GM12878 (cell line): Measurements from ENCODE around the gene ZNF501. TPM values are rescaled to one million over a fixed set of nuclear protein-coding genes. Genes with fewer than 3 reads are reported as not detected.

Source experiments
- ATAC-seq: fragments of 200-7000 bp; cut with Tn5 transposase; 3 replicates; pipeline ENCODE4 v1.9.1; 2020; ENCODE audit warnings: mild to moderate bottlenecking, moderate library complexity
- BruUV-seq: library from RNA; stranded (reverse); fragments of 400-500 nt; replicated peaks from 2 replicates; lab custom pipeline; 2021; lab: Mats Ljungman, UMichigan
- CTCF ChIA-PET: fragments of 300-600 bp; sonication (Branson Sonifier 250); formaldehyde crosslinking; extraction: SDS; loops from one replicate; lab custom pipeline; 2021; ENCODE audit warnings: inconsistent platforms; lab: Yijun Ruan, JAX
- POLR2A ChIA-PET: fragments of 350-600 bp; formaldehyde crosslinking; extraction: SDS; loops from one replicate; lab custom pipeline; 2021; ENCODE audit warnings: inconsistent platforms; lab: Charles Lee
- RAD21 ChIA-PET: fragments of 300-600 bp; sonication (Branson Sonifier 250); formaldehyde crosslinking; loops from one replicate; lab custom pipeline; 2023; ENCODE audit warnings: antibody characterized with exemption; ENCODE audit not compliant: unreplicated experiment; lab: Charles Lee
- SMC1A ChIA-PET: fragments of 300-600 bp; sonication (Branson Sonifier 250); formaldehyde crosslinking; loops from one replicate; lab custom pipeline; 2023; ENCODE audit not compliant: unreplicated experiment, uncharacterized antibody; lab: Charles Lee
- DNase-seq: peaks from one replicate; pipeline ENCODE4 v3.0.0-alpha.2; 2011; ENCODE audit warnings: low read depth, low spot score
- FAIRE-seq: peaks from 3 replicates; lab custom pipeline; 2011; peaks lifted over from hg19 to GRCh38; lab: Jason Lieb, UNC
- H2AFZ ChIP-seq: 2 replicates; pipeline ENCODE4 v1.6.0; 2011; ENCODE audit warnings: low read depth, low read length, control low read depth; ENCODE audit not compliant: control insufficient read depth
- H3K27ac ChIP-seq: 2 replicates; pipeline ENCODE4 v1.5.1; 2011; ENCODE audit warnings: control low read depth; ENCODE audit not compliant: control insufficient read depth, insufficient read depth
- H3K27me3 ChIP-seq, 2 experiments: replicated peaks in 1 of 2; 2 replicates each; pipeline versions ENCODE4 v1.6.0 to v1.6.1; 2011; ENCODE audit warnings: low read length in 1 of 2; ENCODE audit not compliant: control insufficient read depth in 2 of 2, insufficient read depth in 2 of 2
- H3K36me3 ChIP-seq, 2 experiments: 2 replicates each; pipeline ENCODE4 v1.5.1; 2011; ENCODE audit warnings: low read length in 1 of 2; ENCODE audit not compliant: control insufficient read depth in 2 of 2, insufficient read depth in 2 of 2
- H3K4me1 ChIP-seq: 2 replicates; pipeline ENCODE4 v1.6.1; 2011; ENCODE audit warnings: mild to moderate bottlenecking, low read length, moderate library complexity, mixed read lengths; ENCODE audit not compliant: control insufficient read depth, insufficient read depth
- H3K4me2 ChIP-seq: 2 replicates; pipeline ENCODE4 v1.6.0; 2011; ENCODE audit warnings: control low read depth; ENCODE audit not compliant: control insufficient read depth, insufficient read depth
- H3K4me3 ChIP-seq: fragments of 200-600 bp; sonication (generic); 2 replicates; pipeline ENCODE4 v1.5.1; 2016
- H3K79me2 ChIP-seq: 2 replicates; pipeline ENCODE4 v1.6.0; 2011; ENCODE audit warnings: low read length; ENCODE audit not compliant: control insufficient read depth, insufficient read depth
- H3K9ac ChIP-seq: 2 replicates; pipeline ENCODE4 v1.8.0; 2011; ENCODE audit warnings: low read length, control low read depth, mixed read lengths; ENCODE audit not compliant: control insufficient read depth, insufficient read depth
- H3K9me3 ChIP-seq: replicated peaks from 3 replicates; pipeline ENCODE4 v1.5.1; 2011; ENCODE audit warnings: mild to moderate bottlenecking, low read length; ENCODE audit not compliant: control insufficient read depth, insufficient read depth
- H4K20me1 ChIP-seq: 2 replicates; pipeline ENCODE4 v1.6.0; 2011; ENCODE audit not compliant: control insufficient read depth, insufficient read depth
- BCL11A ChIP-seq: IDR thresholded peaks from 2 replicates; pipeline ENCODE4 v1.6.1; 2011; ENCODE audit warnings: low read depth, low read length
- CHD2 ChIP-seq: IDR thresholded peaks from 2 replicates; pipeline ENCODE4 v1.6.1; 2011; ENCODE audit warnings: low read depth, low read length, improper control_type of control experiment, borderline replicate concordance
- CREB1 ChIP-seq: IDR thresholded peaks from 2 replicates; pipeline ENCODE4 v1.6.1; 2012; ENCODE audit warnings: low read depth, mild to moderate bottlenecking, inconsistent platforms
- EGR1 ChIP-seq, 2 experiments: IDR thresholded peaks; 1 replicate in 1 of 2; 2 replicates in 1 of 2; pipeline ENCODE4 v1.6.1; 2011 to 2012; ENCODE audit warnings: low read depth in 2 of 2, low read length in 2 of 2, borderline replicate concordance in 1 of 2, mild to moderate bottlenecking in 1 of 2, moderate library complexity in 1 of 2
- HCFC1 ChIP-seq: fragments of 150-350 bp; IDR thresholded peaks from 2 replicates; pipeline ENCODE4 v1.6.1; 2014; ENCODE audit warnings: low read length
- MXI1 ChIP-seq: fragments of 150-350 bp; IDR thresholded peaks from 2 replicates; pipeline ENCODE4 v1.6.1; 2011; ENCODE audit warnings: low read depth, mild to moderate bottlenecking, inconsistent platforms, low read length, improper control_type of control experiment
- POLR2A ChIP-seq: IDR thresholded peaks from 2 replicates; pipeline ENCODE4 v1.6.1; 2011; ENCODE audit warnings: low read depth, mild to moderate bottlenecking, low read length
- RELA ChIP-seq: fragments of 450-650 bp; IDR thresholded peaks from 2 replicates; pipeline ENCODE4 v1.8.0; 2014; ENCODE audit warnings: borderline replicate concordance; ENCODE audit not compliant: partially characterized antibody
- TAF1 ChIP-seq: IDR thresholded peaks from 2 replicates; pipeline ENCODE4 v1.6.1; 2011; ENCODE audit warnings: mild to moderate bottlenecking, low read depth, low read length, borderline replicate concordance
- TCF7 ChIP-seq: IDR thresholded peaks from 2 replicates; pipeline ENCODE4 v1.6.1; 2014; ENCODE audit warnings: antibody characterized with exemption, borderline replicate concordance
- YY1 ChIP-seq: IDR thresholded peaks from 2 replicates; pipeline ENCODE4 v1.6.1; 2011; ENCODE audit warnings: low read depth, mild to moderate bottlenecking, low read length
- ZNF207 ChIP-seq: fragments of 450-650 bp; IDR thresholded peaks from 2 replicates; pipeline ENCODE4 v1.6.1; 2014; ENCODE audit warnings: antibody characterized with exemption, mild to moderate bottlenecking, borderline replicate concordance
- ZNF24 ChIP-seq: fragments of 450-650 bp; IDR thresholded peaks from 2 replicates; pipeline ENCODE4 v1.6.1; 2017; ENCODE audit warnings: antibody characterized with exemption, mild to moderate bottlenecking
- ZNF384 ChIP-seq: IDR thresholded peaks from 2 replicates; pipeline ENCODE4 v1.6.1; 2012; ENCODE audit warnings: low read depth, mild to moderate bottlenecking, low read length, improper control_type of control experiment, borderline replicate concordance
- WGBS: methylation state at CpG from one replicate; pipeline ENCODE4 v1.1.6; 2016; ENCODE audit warnings: low lambda C conversion rate; ENCODE audit not compliant: insufficient replicate concordance, insufficient coverage; ENCODE audit errors: missing lambda C conversion rate; 5-methylcytosine and 5-hydroxymethylcytosine counted together
- in situ Hi-C: fragments of 300-500 bp; cut with MboI; formaldehyde crosslinking; loops from 9 replicates; pipeline ENCODE4 v1.14.3; 2018; ENCODE audit warnings: mixed read lengths
- intact Hi-C: fragments of 100-400 bp; cut with micrococcal nuclease; formaldehyde crosslinking; loops from one replicate; pipeline ENCODE4 v1.14.2; 2022; ENCODE audit not compliant: unreplicated experiment
- polyA plus RNA-seq, 11 experiments: library from polyadenylated mRNA; depleted of rRNA in 4 of 11; unstranded in 6 of 11; stranded (reverse) in 5 of 11; fragments of >200 nt; fragmentation: Nextera tagmentation in 4 of 11; fragmentation: Illumina TruSeq in 1 of 11; extraction: Ambion mirVana in 4 of 11; extraction: Trizol in 1 of 11; gene quantifications; 1 replicate in 1 of 11; 2 replicates in 10 of 11; pipeline versions ENCODE4 v1.2.1 to v1.2.3, GENCODE V29; 2011 to 2016; ENCODE audit warnings: inconsistent platforms in 2 of 11, missing spikeins in 2 of 11, low read depth in 1 of 11
- total RNA-seq, 4 experiments: library from RNA; depleted of rRNA in 3 of 4; stranded (reverse); fragments of >200 nt in 3 of 4; fragmentation: Illumina TruSeq in 1 of 4; extraction: Trizol in 1 of 4; gene quantifications; 2 replicates each; pipeline versions ENCODE4 v1.2.1 to v1.2.3, GENCODE V29; 2013 to 2021
- TF ChIP-seq, protein P1 (sequence below): fragments of 450-650 bp; IDR thresholded peaks from 2 replicates; pipeline ENCODE4 v1.6.1; 2017; ENCODE audit warnings: mild to moderate bottlenecking, moderate library complexity

Gene ZNF501
- total and polyA plus RNA-seq, 10 of the 15 experiments (the other 5 are each of a cell fraction or from before 2014, with no cell fraction given): 0.35 to 3.8 (median 1.7) TPM

DNA sequence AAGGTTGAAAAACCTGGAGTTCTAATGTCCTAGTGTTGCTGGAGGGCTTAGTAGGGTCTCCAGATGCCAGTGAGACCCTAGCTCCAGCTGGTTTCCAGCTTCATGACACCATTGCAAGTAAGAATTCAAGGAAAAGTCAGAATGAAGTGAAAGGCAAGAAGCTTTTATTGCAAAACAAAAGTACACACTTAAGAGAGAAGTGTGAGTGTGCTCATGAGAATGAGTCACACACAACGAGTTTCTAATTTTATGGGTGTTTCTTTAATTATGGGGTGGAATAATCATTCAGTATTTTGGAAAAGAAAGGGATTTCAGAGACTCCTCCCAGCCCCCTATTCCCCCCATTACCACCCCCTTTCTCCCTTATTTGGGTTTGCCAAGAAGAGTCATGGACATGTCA lies 41.5 kb upstream of the ZNF501 start:
- no peaks in the 10 kb centered on the region for H4K20me1 ChIP-seq
- H3K4me3 ChIP-seq: no peak overlapping the region
- no peak overlapping the region for H3K27ac ChIP-seq
- no peak for ATAC-seq
- H2AFZ ChIP-seq: no peak overlapping the region
- no peaks in the 10 kb centered on the region for H3K27me3 ChIP-seq
- TF ChIP-seq CHD2 (no peak), MXI1 (no peak), ZNF207 (no peak), BCL11A (no peak)
- TF ChIP-seq, all 136 proteins: peak for 0
- Histone ChIP-seq H3K9ac (no peak overlapping the region), H3K9me3 (peaks cover 12% of the 10 kb centered on the region; the same call in 2 of the 3 replicates), H3K4me2 (no peak overlapping the region), H3K4me1 (no peaks in the 10 kb centered on the region), H3K36me3 (no peaks in the 10 kb centered on the region), H3K79me2 (no peaks in the 10 kb centered on the region)
- ChIA-PET POLR2A (no interaction called here), SMC1A (no interaction called here), CTCF (no interaction called here), RAD21 (no interaction called here)
- in situ Hi-C loops: no loop called here
- 0% methylated on average over 1 of the region's 1 CpG for WGBS
- no peak for FAIRE-seq
- intact Hi-C loops: loop anchor here (5.0 kb wide), 1 partner anchor 66 kb away; no protein-coding TSS in a partner anchor
- no peak for DNase-seq
- BruUV-seq: no TSS peak

- FAIRE-seq: no peak
- TF ChIP-seq TAF1: peak; percentile 58; the same call in 1 of the 2 replicates
- peak; percentile 45; the same call in 1 of the 2 replicates for TF ChIP-seq POLR2A
- TF ChIP-seq, protein P1, sequence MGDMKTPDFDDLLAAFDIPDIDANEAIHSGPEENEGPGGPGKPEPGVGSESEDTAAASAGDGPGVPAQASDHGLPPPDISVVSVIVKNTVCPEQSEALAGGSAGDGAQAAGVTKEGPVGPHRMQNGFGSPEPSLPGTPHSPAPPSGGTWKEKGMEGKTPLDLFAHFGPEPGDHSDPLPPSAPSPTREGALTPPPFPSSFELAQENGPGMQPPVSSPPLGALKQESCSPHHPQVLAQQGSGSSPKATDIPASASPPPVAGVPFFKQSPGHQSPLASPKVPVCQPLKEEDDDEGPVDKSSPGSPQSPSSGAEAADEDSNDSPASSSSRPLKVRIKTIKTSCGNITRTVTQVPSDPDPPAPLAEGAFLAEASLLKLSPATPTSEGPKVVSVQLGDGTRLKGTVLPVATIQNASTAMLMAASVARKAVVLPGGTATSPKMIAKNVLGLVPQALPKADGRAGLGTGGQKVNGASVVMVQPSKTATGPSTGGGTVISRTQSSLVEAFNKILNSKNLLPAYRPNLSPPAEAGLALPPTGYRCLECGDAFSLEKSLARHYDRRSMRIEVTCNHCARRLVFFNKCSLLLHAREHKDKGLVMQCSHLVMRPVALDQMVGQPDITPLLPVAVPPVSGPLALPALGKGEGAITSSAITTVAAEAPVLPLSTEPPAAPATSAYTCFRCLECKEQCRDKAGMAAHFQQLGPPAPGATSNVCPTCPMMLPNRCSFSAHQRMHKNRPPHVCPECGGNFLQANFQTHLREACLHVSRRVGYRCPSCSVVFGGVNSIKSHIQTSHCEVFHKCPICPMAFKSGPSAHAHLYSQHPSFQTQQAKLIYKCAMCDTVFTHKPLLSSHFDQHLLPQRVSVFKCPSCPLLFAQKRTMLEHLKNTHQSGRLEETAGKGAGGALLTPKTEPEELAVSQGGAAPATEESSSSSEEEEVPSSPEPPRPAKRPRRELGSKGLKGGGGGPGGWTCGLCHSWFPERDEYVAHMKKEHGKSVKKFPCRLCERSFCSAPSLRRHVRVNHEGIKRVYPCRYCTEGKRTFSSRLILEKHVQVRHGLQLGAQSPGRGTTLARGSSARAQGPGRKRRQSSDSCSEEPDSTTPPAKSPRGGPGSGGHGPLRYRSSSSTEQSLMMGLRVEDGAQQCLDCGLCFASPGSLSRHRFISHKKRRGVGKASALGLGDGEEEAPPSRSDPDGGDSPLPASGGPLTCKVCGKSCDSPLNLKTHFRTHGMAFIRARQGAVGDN: no peak
- peak; percentile 45; the same call in 1 of the 2 replicates for TF ChIP-seq YY1
- 0 out of 3 replicates have a peak, but pooled peaks of 1 of the 2 experiments have one; percentile 10 for TF ChIP-seq EGR1 (IDR thresholded peaks at IDR 0.05; ENCODE audit: borderline replicate concordance in 1 of 2, low read depth in 2 of 2, low read length in 2 of 2)
- TF ChIP-seq ZNF384: no peak
- peak; percentile 49 for TF ChIP-seq HCFC1
- TF ChIP-seq RELA: no peak
- TF ChIP-seq TCF7: no peak
- TF ChIP-seq CREB1: peak; percentile 95
- peak; percentile 87 for TF ChIP-seq ZNF24
These were observed 16.9 kb upstream of the ZNF501 start, which contains the start of gene ZNF502 for GRCh38 chr3:44712455-44713075. Gene ZNF502, plus strand, starts transcription at chr3:44712660. Its CDS starts 7,602 bp downstream, at chr3:44720262.

More at GRCh38 chr3:44712455-44713075, 16.9 kb upstream of the ZNF501 start, which contains the start of gene ZNF502:
- peaks cover 14% of the 10 kb centered on the region for H3K9me3 ChIP-seq
- DNase-seq (no peak), ATAC-seq (peak; percentile 77)
- POLR2A ChIA-PET: no interaction called here
- no peaks in the 10 kb centered on the region for H3K79me2 ChIP-seq
- RAD21 ChIA-PET: no interaction called here
- no peaks in the 10 kb centered on the region for H3K4me1 ChIP-seq
- peak within 1 kb of the TSS; percentile 57 for H3K4me2 ChIP-seq
- H3K4me3 ChIP-seq: peak within 1 kb of the TSS; percentile 48; the same call in 1 of the 2 replicates
- in situ Hi-C loops: no loop called here
- no peak within 1 kb of the TSS for H3K27ac ChIP-seq
- CTCF ChIA-PET: no interaction called here
- SMC1A ChIA-PET: no interaction called here
- H3K9ac ChIP-seq: no peak within 1 kb of the TSS
- BruUV-seq: TSS peak; percentile 69
- H3K27me3 ChIP-seq: no peaks in the 10 kb centered on the region
- H4K20me1 ChIP-seq: no peaks in the 10 kb centered on the region
- 11% methylated on average over 36 of the region's 36 CpGs for WGBS
- no peaks in the 10 kb centered on the region for H3K36me3 ChIP-seq
- intact Hi-C loops: no loop called here
- H2AFZ ChIP-seq: peak within 1 kb of the TSS; percentile 82
